ENCODE data around the gene SLC7A5. TPM values are rescaled to one million over a fixed set of nuclear protein-coding genes. Genes with fewer than 3 reads are reported as not detected.
"Not testable (repeated sequence)": the region's sequence is repeated elsewhere in the genome, so short reads cannot be mapped to it uniquely, and the experiment has no call there.

SLC7A5 gene
- polyA plus RNA-seq, 1 donor, result 15.0 TPM

DNA sequence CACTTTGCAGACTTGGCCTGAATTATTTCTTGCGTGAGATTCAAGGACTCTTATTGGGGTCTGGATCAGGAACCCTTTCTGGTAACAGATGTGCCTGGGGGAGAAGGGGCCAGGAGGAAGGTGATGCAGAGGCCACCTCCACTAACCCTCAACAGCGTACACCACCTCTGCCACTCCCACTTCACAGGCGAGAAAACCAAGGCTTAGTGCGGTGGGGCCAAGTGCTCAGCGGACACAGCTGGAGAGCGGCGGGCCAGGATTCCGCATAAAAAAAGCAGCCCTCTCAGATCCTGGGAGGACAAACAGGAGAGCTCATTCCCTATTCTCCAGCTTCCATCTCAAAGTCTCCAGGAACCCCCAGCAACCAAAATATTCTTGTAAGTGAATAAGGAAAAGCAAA, 51.4 kb downstream of the SLC7A5 start:
- Histone ChIP-seq H3K27me3 (ENCODE audit: control insufficient read depth, insufficient read depth, low read length) (no peaks in the 10 kb centered on the region), H3K4me1 (ENCODE audit: control insufficient read depth, insufficient read depth, low read length) (peaks cover 2% of the 10 kb centered on the region), H3K27ac (ENCODE audit: low read length) (no peak overlapping the region), H3K9me3 (ENCODE audit: control insufficient read depth, low read depth, low read length) (peaks cover 29% of the 10 kb centered on the region), H3K36me3 (ENCODE audit: control insufficient read depth, insufficient read depth, low read length) (no peaks in the 10 kb centered on the region), H3K4me3 (ENCODE audit: low read length) (no peak overlapping the region)
- WGBS (ENCODE audit: insufficient coverage, low lambda C conversion rate), result no CpG with 5 or more reads among the region's 8 CpGs
- DNase-seq, result no peak

DNA sequence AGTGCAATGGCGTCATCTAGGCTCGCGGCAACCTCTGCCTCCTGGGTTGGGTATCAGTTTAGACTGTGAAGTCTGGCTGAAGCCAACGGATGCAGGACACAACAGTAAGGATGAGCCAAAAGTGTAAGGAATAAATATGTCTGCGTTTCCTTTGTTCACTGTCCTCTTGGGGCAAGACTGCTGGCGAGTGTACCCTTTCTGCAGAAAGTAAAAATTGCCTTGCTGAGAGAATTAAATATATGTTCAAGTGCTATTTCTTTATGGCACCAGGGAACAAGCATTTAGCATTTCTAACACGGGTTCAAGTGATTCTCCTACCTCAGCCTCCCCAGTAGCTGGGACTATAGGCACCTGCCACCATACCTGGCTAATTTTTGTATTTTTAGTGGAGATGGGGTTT, 51.9 kb downstream of the SLC7A5 start:
- not testable (repeated sequence) for H3K4me3 ChIP-seq (ENCODE audit: low read length); H3K36me3 ChIP-seq (ENCODE audit: control insufficient read depth, insufficient read depth, low read length); H3K4me1 ChIP-seq (ENCODE audit: control insufficient read depth, insufficient read depth, low read length); H3K27ac ChIP-seq (ENCODE audit: low read length); DNase-seq; H3K27me3 ChIP-seq (ENCODE audit: control insufficient read depth, insufficient read depth, low read length)
- peaks cover 29% of the 10 kb centered on the region for H3K9me3 ChIP-seq (ENCODE audit: control insufficient read depth, low read depth, low read length)
- WGBS (ENCODE audit: insufficient coverage, low lambda C conversion rate), result no CpG with 5 or more reads among the region's 7 CpGs

DNA sequence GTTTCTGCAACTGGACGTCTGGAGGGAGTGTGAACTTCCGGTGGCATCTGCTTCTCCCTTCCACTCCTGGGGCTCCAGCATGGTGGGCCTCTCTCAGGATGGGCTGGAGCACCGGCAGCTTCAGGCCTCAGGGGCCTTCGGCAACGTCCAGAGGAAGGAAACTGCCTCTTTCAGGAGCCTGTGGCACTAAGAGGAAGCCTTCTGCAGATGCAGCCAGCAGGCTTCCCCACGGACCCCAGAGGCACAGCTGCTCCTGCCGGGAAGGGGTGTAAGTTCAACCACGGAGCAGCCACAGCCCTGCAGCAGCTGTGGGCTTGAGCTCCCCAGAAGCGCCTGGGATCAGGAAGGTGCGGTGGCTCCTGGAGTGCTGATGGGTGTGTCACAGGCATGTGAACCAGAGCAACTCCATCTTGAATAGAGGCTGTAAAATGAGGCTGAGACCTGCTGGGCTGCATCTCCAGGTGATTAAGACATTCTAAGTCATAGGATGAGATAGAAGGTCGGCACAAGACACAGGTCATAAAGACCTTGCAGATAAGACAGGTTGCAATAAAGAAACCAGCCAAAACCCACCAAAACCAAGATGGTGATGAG, 52.7 kb downstream of the SLC7A5 start:
- Histone ChIP-seq H3K27me3 (ENCODE audit: control insufficient read depth, insufficient read depth, low read length) (no peaks in the 10 kb centered on the region), H3K27ac (ENCODE audit: low read length) (no peak overlapping the region), H3K36me3 (ENCODE audit: control insufficient read depth, insufficient read depth, low read length) (no peaks in the 10 kb centered on the region), H3K4me1 (ENCODE audit: control insufficient read depth, insufficient read depth, low read length) (peaks cover 2% of the 10 kb centered on the region), H3K9me3 (ENCODE audit: control insufficient read depth, low read depth, low read length) (peaks cover 29% of the 10 kb centered on the region), H3K4me3 (ENCODE audit: low read length) (no peak overlapping the region)
- no peak for DNase-seq
- WGBS (ENCODE audit: insufficient coverage, low lambda C conversion rate), result no CpG with 5 or more reads among the region's 11 CpGs

DNA sequence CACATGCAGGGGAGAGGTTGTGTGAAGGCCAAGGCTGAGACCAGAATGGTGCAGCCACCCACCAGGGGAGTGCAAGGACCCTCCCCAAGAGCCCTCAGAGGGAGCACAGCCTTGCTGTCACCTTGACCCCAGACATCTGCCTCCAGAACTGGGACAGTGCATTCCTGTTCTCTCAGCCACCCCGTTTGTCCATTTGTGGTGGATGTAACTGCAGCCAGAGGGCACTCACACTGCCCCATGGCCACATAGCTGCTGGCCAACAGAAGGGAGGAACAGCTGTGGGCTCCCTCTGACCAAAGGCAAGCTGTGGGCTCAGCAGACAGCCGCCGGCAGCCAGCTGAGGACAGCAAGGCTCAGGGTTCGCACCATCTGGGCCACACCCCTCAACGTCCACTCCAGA, 53.7 kb downstream of the SLC7A5 start:
- no CpG with 5 or more reads among the region's 5 CpGs for WGBS (ENCODE audit: insufficient coverage, low lambda C conversion rate)
- DNase-seq, result no peak
- no peaks in the 10 kb centered on the region for H3K36me3 ChIP-seq (ENCODE audit: control insufficient read depth, insufficient read depth, low read length)

DNA sequence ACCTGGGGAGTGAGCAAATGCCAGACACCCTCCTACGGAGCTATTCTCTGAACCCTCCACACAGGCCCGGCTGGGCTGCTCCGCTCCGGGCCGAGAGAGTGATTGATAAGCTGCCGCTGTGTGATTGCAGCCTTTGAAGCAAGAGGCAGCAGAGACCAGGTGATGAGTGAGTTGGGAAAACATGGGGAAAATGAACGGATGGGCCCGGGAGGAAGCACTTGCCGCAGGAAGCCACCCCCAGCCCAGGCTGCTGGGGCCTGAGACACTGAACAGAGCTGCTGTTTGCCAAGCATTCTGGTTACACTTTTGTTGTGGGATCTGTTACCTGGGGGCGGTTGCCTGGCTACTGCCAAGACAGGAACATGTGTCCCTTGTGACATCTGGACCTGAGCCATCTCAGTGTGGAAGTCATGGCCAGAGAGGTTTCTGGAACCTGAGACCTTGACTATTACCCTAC, 57.1 kb downstream of the SLC7A5 start:
- no peak for DNase-seq
- WGBS (ENCODE audit: insufficient coverage, low lambda C conversion rate), result 24% methylated on average over 2 of the region's 10 CpGs
- Histone ChIP-seq H3K4me1 (ENCODE audit: control insufficient read depth, insufficient read depth, low read length) (peaks cover 14% of the 10 kb centered on the region), H3K27me3 (ENCODE audit: control insufficient read depth, insufficient read depth, low read length) (no peaks in the 10 kb centered on the region), H3K36me3 (ENCODE audit: control insufficient read depth, insufficient read depth, low read length) (no peaks in the 10 kb centered on the region), H3K27ac (ENCODE audit: low read length) (no peak overlapping the region), H3K4me3 (ENCODE audit: low read length) (no peak overlapping the region), H3K9me3 (ENCODE audit: control insufficient read depth, low read depth, low read length) (peaks cover 5% of the 10 kb centered on the region)

More for the DNA sequence above, 53.7 kb downstream of the SLC7A5 start:
- Histone ChIP-seq H3K27ac (ENCODE audit: low read length) (no peak overlapping the region), H3K4me1 (ENCODE audit: control insufficient read depth, insufficient read depth, low read length) (no peaks in the 10 kb centered on the region), H3K4me3 (ENCODE audit: low read length) (no peak overlapping the region), H3K27me3 (ENCODE audit: control insufficient read depth, insufficient read depth, low read length) (no peaks in the 10 kb centered on the region), H3K9me3 (ENCODE audit: control insufficient read depth, low read depth, low read length) (peaks cover 29% of the 10 kb centered on the region)

DNA sequence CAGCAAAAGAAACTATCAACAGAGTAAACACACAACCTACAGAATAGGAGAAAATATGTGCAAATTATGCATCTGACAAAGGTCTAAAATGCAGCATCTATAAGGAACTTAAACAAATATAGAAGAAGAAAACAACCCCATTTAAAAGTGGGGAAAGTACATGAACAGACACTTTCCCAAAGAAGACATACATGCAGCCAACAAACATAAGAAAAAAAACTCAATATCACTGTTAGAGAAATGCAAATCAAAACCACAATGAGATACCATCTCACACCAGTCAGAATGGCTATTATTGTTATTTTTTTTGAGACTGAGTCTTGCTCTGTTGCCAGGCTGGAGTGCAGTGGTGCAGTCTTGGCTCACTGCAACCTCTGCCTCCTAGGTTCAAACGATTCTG, 57.9 kb downstream of the SLC7A5 start:
- not testable (repeated sequence) for DNase-seq; H3K27me3 ChIP-seq (ENCODE audit: control insufficient read depth, insufficient read depth, low read length); H3K27ac ChIP-seq (ENCODE audit: low read length); H3K36me3 ChIP-seq (ENCODE audit: control insufficient read depth, insufficient read depth, low read length); H3K9me3 ChIP-seq (ENCODE audit: control insufficient read depth, low read depth, low read length); H3K4me3 ChIP-seq (ENCODE audit: low read length)
- peaks cover 21% of the 10 kb centered on the region for H3K4me1 ChIP-seq (ENCODE audit: control insufficient read depth, insufficient read depth, low read length)
- WGBS (ENCODE audit: insufficient coverage, low lambda C conversion rate), result no CpG with 5 or more reads among the region's 1 CpG

DNA sequence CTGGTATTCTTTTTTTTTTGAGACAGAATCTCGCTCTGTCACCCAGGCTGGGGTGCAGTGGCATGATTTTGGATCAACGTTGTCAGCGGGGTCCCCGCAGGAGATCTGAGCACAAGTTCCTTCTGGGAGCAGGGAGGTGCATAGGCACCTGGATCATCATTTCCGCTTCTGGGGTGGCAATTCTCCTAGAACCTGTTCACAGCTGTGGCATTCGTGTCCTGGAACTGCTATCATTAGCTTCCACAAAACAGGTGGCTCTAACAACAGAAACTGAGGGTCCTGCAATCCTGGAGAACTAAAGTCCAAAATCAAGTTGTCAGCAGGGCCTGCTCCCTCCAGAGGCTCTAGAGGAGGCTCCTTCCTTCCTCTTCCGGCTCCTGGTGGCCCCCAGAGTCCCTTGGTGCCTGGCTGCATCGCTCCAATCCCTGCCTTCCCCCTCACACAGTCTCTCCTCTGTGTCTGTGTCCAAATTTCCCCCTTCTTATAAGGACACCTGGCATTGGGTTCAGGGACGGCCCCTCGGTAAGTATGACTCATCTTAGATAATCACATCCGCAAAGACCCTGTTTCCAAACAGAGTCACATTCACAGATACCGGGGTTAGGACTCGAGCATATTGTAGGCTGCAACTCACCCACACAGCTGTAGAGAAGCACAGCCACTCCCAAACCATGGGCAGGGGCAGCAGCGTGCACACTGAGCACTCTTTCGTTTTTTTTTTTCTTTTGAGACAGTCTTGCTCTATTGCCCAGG, 60.0 kb downstream of the SLC7A5 start:
- WGBS (ENCODE audit: insufficient coverage, low lambda C conversion rate), result no CpG with 5 or more reads among the region's 15 CpGs
- H3K27me3 ChIP-seq (ENCODE audit: control insufficient read depth, insufficient read depth, low read length), result no peaks in the 10 kb centered on the region

DNA sequence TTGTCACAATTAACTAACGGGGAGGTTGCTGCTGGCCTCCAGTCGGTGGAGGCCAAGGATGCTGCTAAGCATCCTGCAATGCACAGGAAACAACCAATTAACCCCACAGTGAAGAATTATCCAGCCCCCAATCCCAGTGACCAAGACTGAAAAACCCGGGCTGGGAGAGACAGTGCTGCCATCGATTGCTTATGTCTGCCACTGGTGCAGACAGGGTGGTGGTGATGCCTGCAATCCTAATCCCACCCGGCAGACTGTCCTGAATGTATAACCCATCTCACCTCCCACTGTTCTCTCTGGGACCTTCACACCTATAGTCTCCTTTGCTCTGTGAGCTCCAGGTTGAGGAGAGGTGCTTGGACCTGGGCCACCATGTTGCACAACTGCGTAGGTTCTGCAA, 61.2 kb downstream of the SLC7A5 start:
- H3K4me1 ChIP-seq (ENCODE audit: control insufficient read depth, insufficient read depth, low read length), result peaks cover 30% of the 10 kb centered on the region
- no peaks in the 10 kb centered on the region for H3K9me3 ChIP-seq (ENCODE audit: control insufficient read depth, low read depth, low read length)
- no peaks in the 10 kb centered on the region for H3K36me3 ChIP-seq (ENCODE audit: control insufficient read depth, insufficient read depth, low read length)
- H3K27me3 ChIP-seq (ENCODE audit: control insufficient read depth, insufficient read depth, low read length), result no peaks in the 10 kb centered on the region
- DNase-seq, result no peak
- no peak overlapping the region for H3K4me3 ChIP-seq (ENCODE audit: low read length)
- no peak overlapping the region for H3K27ac ChIP-seq (ENCODE audit: low read length)
- WGBS (ENCODE audit: insufficient coverage, low lambda C conversion rate), result no CpG with 5 or more reads among the region's 6 CpGs

More for the DNA sequence above, 60.0 kb downstream of the SLC7A5 start:
- Histone ChIP-seq H3K9me3 (ENCODE audit: control insufficient read depth, low read depth, low read length) (no peaks in the 10 kb centered on the region), H3K4me1 (ENCODE audit: control insufficient read depth, insufficient read depth, low read length) (peaks cover 30% of the 10 kb centered on the region), H3K27ac (ENCODE audit: low read length) (no peak overlapping the region), H3K36me3 (ENCODE audit: control insufficient read depth, insufficient read depth, low read length) (no peaks in the 10 kb centered on the region), H3K4me3 (ENCODE audit: low read length) (no peak overlapping the region)
- peak in 1 of 2 donors; percentile 50 for DNase-seq

DNA sequence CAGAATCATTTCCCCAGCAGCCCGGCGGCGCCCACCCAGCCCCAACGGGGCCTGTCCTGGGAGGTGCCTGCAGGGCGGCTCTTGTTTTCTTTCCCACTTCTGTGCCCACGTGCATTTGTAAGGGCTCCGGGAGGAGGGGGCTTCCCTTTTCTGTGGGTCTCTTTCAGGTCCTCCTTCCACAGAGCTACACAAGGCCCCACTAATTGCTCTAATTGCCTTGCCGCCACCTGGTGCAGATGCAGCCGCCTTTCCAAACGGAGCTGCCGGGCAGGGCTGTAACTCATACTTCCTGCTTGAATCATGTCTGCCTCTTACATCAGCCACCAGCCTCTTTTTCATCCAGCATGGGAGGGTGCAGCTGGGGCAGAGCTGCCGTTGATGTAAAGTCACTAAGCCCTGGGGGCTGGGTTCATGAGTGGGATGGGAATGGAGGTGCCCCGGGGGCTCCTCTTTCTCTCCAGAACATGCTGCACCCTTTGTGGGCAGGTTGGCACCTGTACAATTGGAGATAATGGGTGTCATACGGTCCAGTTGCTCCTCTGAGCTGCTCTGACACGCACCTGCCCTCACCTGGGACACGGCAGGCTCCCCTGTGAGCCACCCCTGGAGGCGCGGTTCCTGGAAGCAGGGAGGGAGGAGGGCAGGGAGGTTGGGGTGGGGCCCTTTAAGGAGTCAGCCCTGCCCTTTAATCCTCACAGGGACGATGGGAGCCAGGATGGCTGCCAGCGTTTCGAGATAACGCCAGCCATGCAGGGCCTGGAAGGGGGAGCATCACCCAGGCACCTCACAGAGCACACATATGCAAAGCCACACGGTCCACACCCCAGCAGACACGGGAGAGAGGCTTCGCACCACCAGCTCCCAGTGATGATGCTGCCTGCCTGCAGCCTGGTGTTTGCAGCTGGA, 62.4 kb downstream of the SLC7A5 start:
- Histone ChIP-seq H3K4me3 (ENCODE audit: low read length) (peak overlapping the region; percentile 17), H3K4me1 (ENCODE audit: control insufficient read depth, insufficient read depth, low read length) (peaks cover 30% of the 10 kb centered on the region), H3K27ac (ENCODE audit: low read length) (peak overlapping the region; percentile 83), H3K27me3 (ENCODE audit: control insufficient read depth, insufficient read depth, low read length) (no peaks in the 10 kb centered on the region), H3K36me3 (ENCODE audit: control insufficient read depth, insufficient read depth, low read length) (no peaks in the 10 kb centered on the region), H3K9me3 (ENCODE audit: control insufficient read depth, low read depth, low read length) (no peaks in the 10 kb centered on the region)
- peak; percentile 62 to 87 for DNase-seq
- WGBS (ENCODE audit: insufficient coverage, low lambda C conversion rate), result no CpG with 5 or more reads among the region's 25 CpGs

DNA sequence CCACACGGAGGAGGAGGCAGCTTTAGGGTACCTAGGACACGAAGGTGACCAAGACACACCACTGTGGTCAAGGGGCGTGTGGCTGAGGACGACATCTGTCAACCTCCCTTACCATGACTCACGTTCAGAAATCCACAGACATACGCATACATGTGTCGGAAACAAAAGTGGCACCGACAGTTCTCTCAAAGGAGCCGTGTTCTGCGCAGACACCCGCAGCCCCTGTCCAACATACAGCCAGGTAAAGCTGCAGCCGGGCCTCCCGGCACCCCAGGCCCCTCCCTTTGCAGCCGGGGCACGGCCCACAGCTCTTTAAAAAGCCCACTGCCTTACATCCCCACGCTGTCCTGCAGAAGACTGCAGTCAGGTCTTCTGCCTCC, 63.1 kb downstream of the SLC7A5 start:
- Histone ChIP-seq H3K4me3 (ENCODE audit: low read length) (peak overlapping the region; percentile 17), H3K9me3 (ENCODE audit: control insufficient read depth, low read depth, low read length) (no peaks in the 10 kb centered on the region), H3K27ac (ENCODE audit: low read length) (peak overlapping the region; percentile 83), H3K27me3 (ENCODE audit: control insufficient read depth, insufficient read depth, low read length) (no peaks in the 10 kb centered on the region), H3K36me3 (ENCODE audit: control insufficient read depth, insufficient read depth, low read length) (no peaks in the 10 kb centered on the region), H3K4me1 (ENCODE audit: control insufficient read depth, insufficient read depth, low read length) (peaks cover 30% of the 10 kb centered on the region)
- WGBS (ENCODE audit: insufficient coverage, low lambda C conversion rate), result no CpG with 5 or more reads among the region's 16 CpGs
- peak in 1 of 2 donors; percentile 33 for DNase-seq

All from large intestine (tissue), 3 donors.